Panc1 (cell line): ENCODE data around the gene LSG1. TPM values are rescaled to one million over a fixed set of nuclear protein-coding genes. Genes with fewer than 3 reads are reported as not detected.
A peak's percentile ranks its signal among the peaks of the same experiment; 100 is the strongest.

Experiments used
- ATAC-seq: fragments of 200-7000 bp; cut with Tn5 transposase; 2 replicates; pipeline ENCODE4 v1.9.1; 2020; ENCODE audit warnings: mild to moderate bottlenecking, moderate library complexity
- BruUV-seq: library from RNA; stranded (reverse); fragments of 400-500 nt; replicated peaks from 2 replicates; lab custom pipeline; 2021; lab: Mats Ljungman, UMichigan
- CTCF ChIA-PET: fragments of 300-600 bp; sonication (Branson Sonifier 250); formaldehyde crosslinking; loops from one replicate; lab custom pipeline; 2022; ENCODE audit warnings: antibody characterized with exemption; lab: Charles Lee
- POLR2A ChIA-PET: fragments of 300-600 bp; sonication (Branson Sonifier 250); formaldehyde crosslinking; loops from one replicate; lab custom pipeline; 2022; ENCODE audit warnings: antibody characterized with exemption; lab: Charles Lee
- DNase-seq: peaks from one replicate; pipeline ENCODE4 v3.0.0-alpha.2; 2010; ENCODE audit warnings: low read depth, low spot score
- H3K27ac ChIP-seq: 2 replicates; pipeline ENCODE4 v1.5.1; 2011; ENCODE audit warnings: mild to moderate bottlenecking, low read length, inconsistent platforms
- H3K27me3 ChIP-seq: fragments of 200-500 bp; sonication (Bioruptor generic); 2 replicates; pipeline ENCODE4 v1.6.0; 2014; ENCODE audit warnings: low read length, inconsistent platforms; ENCODE audit not compliant: control insufficient read depth, insufficient read depth
- H3K36me3 ChIP-seq: fragments of 200-500 bp; sonication (Bioruptor generic); 2 replicates; pipeline ENCODE4 v1.5.1; 2014; ENCODE audit warnings: inconsistent platforms, mild to moderate bottlenecking, low read length, moderate library complexity; ENCODE audit not compliant: control insufficient read depth, insufficient read depth
- H3K4me1 ChIP-seq: 2 replicates; pipeline ENCODE4 v1.5.1; 2011; ENCODE audit warnings: inconsistent platforms, mild to moderate bottlenecking, low read length, moderate library complexity; ENCODE audit not compliant: control insufficient read depth, insufficient read depth
- H3K4me3 ChIP-seq, 2 experiments: 2 replicates each; pipeline ENCODE4 v1.5.1; 2011 to 2012; ENCODE audit warnings: low read depth in 2 of 2, low read length in 2 of 2, mild to moderate bottlenecking in 2 of 2, inconsistent platforms in 1 of 2, moderate library complexity in 1 of 2
- H3K9me3 ChIP-seq: fragments of 200-500 bp; sonication (Bioruptor generic); 2 replicates; pipeline ENCODE4 v1.5.1; 2014; ENCODE audit warnings: low read depth, mild to moderate bottlenecking, inconsistent platforms, low read length, moderate library complexity; ENCODE audit not compliant: control insufficient read depth, insufficient read depth
- CTCF ChIP-seq: fragments of 450-650 bp; IDR thresholded peaks from 2 replicates; pipeline ENCODE4 v1.5.1; 2017; ENCODE audit warnings: mild to moderate bottlenecking
- POLR2AphosphoS5 ChIP-seq: IDR thresholded peaks from 2 replicates; pipeline ENCODE4 v1.6.1; 2012; ENCODE audit warnings: mild to moderate bottlenecking, low read depth, low read length, moderate library complexity
- REST ChIP-seq, 2 experiments: IDR thresholded peaks; 2 replicates each; pipeline ENCODE4 v1.6.1; 2011 to 2012; ENCODE audit warnings: low read depth in 2 of 2, control low read depth in 1 of 2, low read length in 1 of 2, mild to moderate bottlenecking in 1 of 2, moderate library complexity in 1 of 2; ENCODE audit not compliant: insufficient read depth in 1 of 2
- SIN3A ChIP-seq: IDR thresholded peaks from 2 replicates; pipeline ENCODE4 v1.6.1; 2012; ENCODE audit warnings: low read depth, mild to moderate bottlenecking, low read length, moderate library complexity, borderline replicate concordance; ENCODE audit not compliant: insufficient read depth
- TCF7L2 ChIP-seq: IDR thresholded peaks from 2 replicates; pipeline ENCODE4 v1.6.1; 2011; ENCODE audit warnings: mild to moderate bottlenecking, low read depth, low read length, inconsistent platforms
- in situ Hi-C: cut with HindIII; loops from 2 replicates; pipeline ENCODE4 v1.10.0; 2016; ENCODE audit warnings: low sequenced_read_pairs, low pct_unique_long_range_greater_than_20kb
- intact Hi-C: fragments of 100-400 bp; cut with micrococcal nuclease; formaldehyde crosslinking; loops from one replicate; pipeline ENCODE4 v1.10.0; 2022; ENCODE audit not compliant: unreplicated experiment
- total RNA-seq: library from RNA; stranded (reverse); gene quantifications from one replicate; pipeline ENCODE4 v1.2.1, GENCODE V29; 2021; ENCODE audit not compliant: unreplicated experiment

The LSG1 gene
- total RNA-seq, 1 experiment from 2014 or later, result 72.9 TPM

- CTCF ChIA-PET, result interaction anchor here (0.6 to 1.0 kb wide), 2 partner anchors 12 to 17 kb away, joined by 3 read pairs; partner anchors contain the start of gene LSG1
- no peak for DNase-seq
- in situ Hi-C loops, result no loop called here
- no TSS peak for BruUV-seq
- Histone ChIP-seq H3K36me3 (no peaks in the 10 kb centered on the region), H3K27me3 (no peaks in the 10 kb centered on the region), H3K4me1 (peaks cover 43% of the 10 kb centered on the region), H3K27ac (peak overlapping the region; percentile 80), H3K9me3 (no peaks in the 10 kb centered on the region), H3K4me3 (peak overlapping the region; percentile 72 to 91)
- TF ChIP-seq TCF7L2 (no peak), REST (IDR thresholded peaks at IDR 0.05; ENCODE audit: insufficient read depth in 1 of 2, low read depth in 2 of 2, low read length in 1 of 2) (no peak), POLR2AphosphoS5 (no peak), CTCF (no peak), SIN3A (no peak)
- POLR2A ChIA-PET, result no interaction called here
- intact Hi-C loops, result loop anchor here (10.0 kb wide), 3 partner anchors 186 to 836 kb away; no protein-coding TSS in a partner anchor
- no peak for ATAC-seq
These were observed 17.0 kb upstream of the LSG1 start for GRCh38 chr3:194688946-194689345.

GRCh38 chr3:194688200-194688740 lies 16.3 kb upstream of the LSG1 start:
- BruUV-seq, result no TSS peak
- CTCF ChIA-PET, result interaction anchor here (0.7 to 1.4 kb wide), 6 partner anchors 16 to 583 kb away, joined by 3 to 7 read pairs (median 4); partner anchors contain the start of genes LSG1 and XXYLT1

More at GRCh38 chr3:194688200-194688740, 16.3 kb upstream of the LSG1 start:
- Histone ChIP-seq H3K27ac (peak overlapping the region; percentile 80), H3K36me3 (no peaks in the 10 kb centered on the region), H3K4me3 (peak overlapping the region; percentile 72 to 91), H3K9me3 (no peaks in the 10 kb centered on the region), H3K4me1 (peaks cover 46% of the 10 kb centered on the region), H3K27me3 (no peaks in the 10 kb centered on the region)
- no peak for DNase-seq
- 0 out of 2 replicates have a peak, but pooled peaks have one; percentile 20 for ATAC-seq
- POLR2A ChIA-PET, result interaction anchor here (0.6 kb wide), 2 partner anchors 460 to 504 kb away, joined by 3 read pairs; no protein-coding TSS in a partner anchor
- intact Hi-C loops (loop anchor here (10.0 kb wide), 3 partner anchors 187 to 837 kb away; no protein-coding TSS in a partner anchor), in situ Hi-C loops (no loop called here)
- TF ChIP-seq CTCF (no peak), POLR2AphosphoS5 (no peak), TCF7L2 (peak; percentile 81; the same call in 1 of the 2 replicates), REST (IDR thresholded peaks at IDR 0.05; ENCODE audit: insufficient read depth in 1 of 2, low read depth in 2 of 2, low read length in 1 of 2) (no peak; a peak in 1 of 4 replicates)
